Measurements from ENCODE around the gene MYH16. TPM values are rescaled to one million over a fixed set of nuclear protein-coding genes. Genes with fewer than 3 reads are reported as not detected.

The MYH16 gene
- total and polyA plus RNA-seq, 10 of the 15 experiments (the other 5 are each of a cell fraction or from before 2014, with no cell fraction given), result 0.03 to 0.33 (median 0.04) TPM; not detected in 3

GRCh38 chr7:99314504-99314903, 41.9 kb downstream of the MYH16 start:
- ATAC-seq (peak; percentile 89), DNase-seq (ENCODE audit: low read depth, low spot score) (peak; percentile 15), FAIRE-seq (no peak)
- POLR2A ChIA-PET, result no interaction called here
- CTCF ChIA-PET, result interaction anchor here (0.9 to 2.7 kb wide), 5 partner anchors 269 to 297 kb away, joined by 3 to 19 read pairs (median 9); no protein-coding TSS in a partner anchor
- H3K4me1 ChIP-seq (ENCODE audit: control insufficient read depth, insufficient read depth, low read length), result peaks cover 13% of the 10 kb centered on the region
- peak overlapping the region; percentile 74 for H2AFZ ChIP-seq (ENCODE audit: control insufficient read depth, low read depth, low read length)
- no peak overlapping the region for H3K27ac ChIP-seq (ENCODE audit: control insufficient read depth, insufficient read depth)
- SMC1A ChIA-PET (ENCODE audit: uncharacterized antibody, unreplicated experiment), result interaction anchor here (1.6 kb wide), 1 partner anchor 93 kb away, joined by 5 read pairs; no protein-coding TSS in a partner anchor
- H3K9me3 ChIP-seq (replicated peaks; ENCODE audit: control insufficient read depth, insufficient read depth, low read length), result no peaks in the 10 kb centered on the region; the same call in 2 of the 3 replicates
- H3K36me3 ChIP-seq (ENCODE audit: control insufficient read depth in 2 of 2, insufficient read depth in 2 of 2, low read length in 1 of 2), result 0 out of 4 replicates have a peak, but pooled peaks cover 0 to 3% of the 10 kb centered on the region in 2 experiments
- RAD21 ChIA-PET (ENCODE audit: unreplicated experiment), result interaction anchor here (0.5 to 1.7 kb wide), 2 partner anchors 127 to 276 kb away, joined by 3 to 5 read pairs; no protein-coding TSS in a partner anchor
- WGBS (ENCODE audit: insufficient coverage, insufficient replicate concordance, low lambda C conversion rate, missing lambda C conversion rate), result 8% methylated on average over 7 of the region's 7 CpGs
- H3K27me3 ChIP-seq (replicated peaks in 1 of 2; ENCODE audit: control insufficient read depth in 2 of 2, insufficient read depth in 2 of 2, low read length in 1 of 2), result no peaks in the 10 kb centered on the region
- in situ Hi-C loops (cut with MboI) (loop anchor here (5.0 kb wide), 1 partner anchor 272 kb away; no protein-coding TSS in a partner anchor), intact Hi-C loops (cut with micrococcal nuclease; ENCODE audit: unreplicated experiment) (no loop called here)
- no peak overlapping the region for H3K4me3 ChIP-seq
- BruUV-seq (replicated peaks), result no TSS peak
- H3K9ac ChIP-seq (ENCODE audit: control insufficient read depth, insufficient read depth, low read length), result no peak overlapping the region
- peak overlapping the region; percentile 45; the same call in 1 of the 2 replicates for H3K4me2 ChIP-seq (ENCODE audit: control insufficient read depth, insufficient read depth)
- H4K20me1 ChIP-seq (ENCODE audit: control insufficient read depth, insufficient read depth), result no peaks in the 10 kb centered on the region
- no peaks in the 10 kb centered on the region for H3K79me2 ChIP-seq (ENCODE audit: control insufficient read depth, insufficient read depth, low read length)
- no peak for TF ChIP-seq ZBTB33 (IDR thresholded peaks at IDR 0.05)
- TF ChIP-seq, protein P1, sequence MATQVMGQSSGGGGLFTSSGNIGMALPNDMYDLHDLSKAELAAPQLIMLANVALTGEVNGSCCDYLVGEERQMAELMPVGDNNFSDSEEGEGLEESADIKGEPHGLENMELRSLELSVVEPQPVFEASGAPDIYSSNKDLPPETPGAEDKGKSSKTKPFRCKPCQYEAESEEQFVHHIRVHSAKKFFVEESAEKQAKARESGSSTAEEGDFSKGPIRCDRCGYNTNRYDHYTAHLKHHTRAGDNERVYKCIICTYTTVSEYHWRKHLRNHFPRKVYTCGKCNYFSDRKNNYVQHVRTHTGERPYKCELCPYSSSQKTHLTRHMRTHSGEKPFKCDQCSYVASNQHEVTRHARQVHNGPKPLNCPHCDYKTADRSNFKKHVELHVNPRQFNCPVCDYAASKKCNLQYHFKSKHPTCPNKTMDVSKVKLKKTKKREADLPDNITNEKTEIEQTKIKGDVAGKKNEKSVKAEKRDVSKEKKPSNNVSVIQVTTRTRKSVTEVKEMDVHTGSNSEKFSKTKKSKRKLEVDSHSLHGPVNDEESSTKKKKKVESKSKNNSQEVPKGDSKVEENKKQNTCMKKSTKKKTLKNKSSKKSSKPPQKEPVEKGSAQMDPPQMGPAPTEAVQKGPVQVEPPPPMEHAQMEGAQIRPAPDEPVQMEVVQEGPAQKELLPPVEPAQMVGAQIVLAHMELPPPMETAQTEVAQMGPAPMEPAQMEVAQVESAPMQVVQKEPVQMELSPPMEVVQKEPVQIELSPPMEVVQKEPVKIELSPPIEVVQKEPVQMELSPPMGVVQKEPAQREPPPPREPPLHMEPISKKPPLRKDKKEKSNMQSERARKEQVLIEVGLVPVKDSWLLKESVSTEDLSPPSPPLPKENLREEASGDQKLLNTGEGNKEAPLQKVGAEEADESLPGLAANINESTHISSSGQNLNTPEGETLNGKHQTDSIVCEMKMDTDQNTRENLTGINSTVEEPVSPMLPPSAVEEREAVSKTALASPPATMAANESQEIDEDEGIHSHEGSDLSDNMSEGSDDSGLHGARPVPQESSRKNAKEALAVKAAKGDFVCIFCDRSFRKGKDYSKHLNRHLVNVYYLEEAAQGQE (IDR thresholded peaks at IDR 0.05; ENCODE audit: low read depth, low read length), result no peak
- TF ChIP-seq MXI1 (IDR thresholded peaks at IDR 0.05; ENCODE audit: low read depth, low read length), result no peak
- no peak for TF ChIP-seq FOXM1 (IDR thresholded peaks at IDR 0.05; ENCODE audit: low read depth, low read length)
- TF ChIP-seq IKZF1 (conservative IDR thresholded peaks at IDR 0.05), result peak; percentile 27; the same call in 1 of the 2 replicates
- TF ChIP-seq PRDM15 (CRISPR knock-in tag; IDR thresholded peaks at IDR 0.05), result no peak
- TF ChIP-seq SP1 (IDR thresholded peaks at IDR 0.05; ENCODE audit: low read depth, low read length), result no peak
- no peak for TF ChIP-seq EP300 (IDR thresholded peaks at IDR 0.05; ENCODE audit: borderline replicate concordance in 1 of 2, control insufficient read depth in 1 of 2, low read depth in 2 of 2, low read length in 2 of 2)
- 0 out of 2 replicates have a peak, but pooled peaks have one; percentile 60 for TF ChIP-seq IRF4 (IDR thresholded peaks at IDR 0.05; ENCODE audit: low read depth, low read length)
- TF ChIP-seq POLR2AphosphoS2 (IDR thresholded peaks at IDR 0.05; ENCODE audit: low read depth, low read length), result no peak
- no peak for TF ChIP-seq TAF1 (IDR thresholded peaks at IDR 0.05; ENCODE audit: borderline replicate concordance, low read depth, low read length)
